Memory B cell (primary cell): Measurements from ENCODE around the gene ADAMTSL2.

Experiments
- ATAC-seq: fragments of 150-1000 bp; cut with Tn5 transposase; 2 replicates; pipeline ENCODE4 v1.10.0; 2021; ENCODE audit warnings: low read depth, mild to moderate bottlenecking, moderate library complexity
- DNase-seq, 2 donors: peaks; one replicate each; pipeline ENCODE4 v3.0.0; 2022; ENCODE audit warnings: low spot score in 2 of 2
- H3K27ac Mint-ChIP-seq: one replicate; pipeline ENCODE4 v1.8.0; 2022; ENCODE audit warnings: mild to moderate bottlenecking, moderate library complexity, mixed read lengths
- H3K27me3 Mint-ChIP-seq: one replicate; pipeline ENCODE4 v1.8.0; 2022; ENCODE audit warnings: mixed read lengths
- H3K36me3 Mint-ChIP-seq: one replicate; pipeline ENCODE4 v1.8.0; 2022; ENCODE audit warnings: mild to moderate bottlenecking, mixed read lengths
- H3K4me1 Mint-ChIP-seq: one replicate; pipeline ENCODE4 v1.8.0; 2022; ENCODE audit warnings: mixed read lengths
- H3K4me3 Mint-ChIP-seq: one replicate; pipeline ENCODE4 v1.8.0; 2022; ENCODE audit warnings: mild to moderate bottlenecking, moderate library complexity, mixed read lengths
- H3K9me3 Mint-ChIP-seq: one replicate; pipeline ENCODE4 v1.8.0; 2022; ENCODE audit warnings: mixed read lengths

ADAMTSL2 gene

DNA sequence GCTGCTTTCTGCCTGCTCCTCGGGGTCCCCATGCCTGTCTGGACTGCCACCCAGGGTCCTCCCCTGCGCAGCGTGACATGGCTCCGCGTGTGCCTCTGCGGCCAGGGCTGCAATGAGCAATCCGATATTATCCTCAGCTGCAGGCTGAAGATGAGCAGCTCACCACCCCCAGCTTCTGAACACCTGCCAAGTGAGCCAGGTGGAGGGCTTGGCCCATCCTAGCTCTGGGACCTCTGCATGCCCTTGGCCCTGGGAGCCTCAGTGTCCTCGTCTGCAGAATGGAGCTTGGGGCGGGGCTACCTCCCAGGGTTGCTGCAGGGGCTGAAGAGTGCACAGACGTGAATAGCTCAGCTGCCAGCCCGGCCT is 5.6 kb upstream of the ADAMTSL2 start:
- H3K27me3 Mint-ChIP-seq: peaks cover 22% of the 10 kb centered on the region
- H3K4me1 Mint-ChIP-seq: peaks cover 7% of the 10 kb centered on the region
- no peak for ATAC-seq
- no peak overlapping the region for H3K4me3 Mint-ChIP-seq
- no peaks in the 10 kb centered on the region for H3K36me3 Mint-ChIP-seq
- no peak for DNase-seq
- no peak overlapping the region for H3K27ac Mint-ChIP-seq
- no peaks in the 10 kb centered on the region for H3K9me3 Mint-ChIP-seq

DNA sequence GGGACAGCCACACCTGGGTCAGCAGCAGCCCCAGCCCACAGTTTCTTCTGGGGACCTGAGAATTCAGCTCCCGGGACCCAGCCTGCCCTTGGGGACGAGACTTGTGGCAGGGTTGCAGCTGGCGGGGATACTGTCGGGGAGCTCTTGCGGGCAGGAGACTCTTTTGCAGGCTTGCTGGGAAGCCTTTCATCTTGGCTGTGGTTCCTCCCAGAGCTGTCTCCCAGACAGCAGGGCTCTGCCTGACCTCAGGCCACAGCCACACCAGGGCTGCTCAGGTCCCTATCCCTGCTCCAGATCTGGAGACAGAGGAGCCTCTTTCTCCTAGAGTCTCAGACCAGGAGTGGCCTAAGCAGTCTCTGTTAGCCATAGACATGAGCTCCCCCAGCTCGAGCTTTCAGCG is 5.0 kb upstream of the ADAMTSL2 start:
- Mint-ChIP-seq H3K27ac (no peak overlapping the region), H3K4me1 (peaks cover 7% of the 10 kb centered on the region), H3K36me3 (no peaks in the 10 kb centered on the region), H3K4me3 (no peak overlapping the region), H3K9me3 (no peaks in the 10 kb centered on the region), H3K27me3 (peaks cover 24% of the 10 kb centered on the region)
- no peak for ATAC-seq
- no peak for DNase-seq

DNA sequence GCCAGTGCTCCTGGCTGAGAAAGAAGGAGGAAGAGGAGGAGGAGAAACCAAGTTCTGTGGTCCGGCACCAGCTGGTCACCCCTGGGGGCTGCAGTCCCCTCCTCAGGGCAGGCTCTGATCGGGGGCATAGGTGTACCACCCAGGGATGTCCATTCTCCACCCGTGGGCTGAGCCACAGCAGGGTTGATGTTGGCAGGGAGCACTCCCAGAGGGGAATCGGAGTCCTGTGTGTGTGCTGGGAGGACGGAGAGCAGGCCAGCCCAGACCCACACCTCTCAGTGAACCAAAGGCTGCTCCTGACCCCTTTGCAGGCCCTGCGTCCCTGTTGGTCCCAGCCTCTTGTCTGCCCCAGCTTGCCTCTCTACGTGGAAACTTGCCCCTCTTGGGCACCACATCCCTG is 4.6 kb upstream of the ADAMTSL2 start:
- no peak overlapping the region for H3K27ac Mint-ChIP-seq
- peaks cover 7% of the 10 kb centered on the region for H3K4me1 Mint-ChIP-seq
- H3K27me3 Mint-ChIP-seq: peaks cover 24% of the 10 kb centered on the region
- no peak overlapping the region for H3K4me3 Mint-ChIP-seq
- DNase-seq: no peak
- no peaks in the 10 kb centered on the region for H3K36me3 Mint-ChIP-seq
- no peaks in the 10 kb centered on the region for H3K9me3 Mint-ChIP-seq
- ATAC-seq: no peak

GRCh38 chr9:133531293-133531692 is 3.2 kb upstream of the ADAMTSL2 start:
- Mint-ChIP-seq H3K27me3 (peaks cover 29% of the 10 kb centered on the region), H3K9me3 (no peaks in the 10 kb centered on the region), H3K27ac (no peak overlapping the region), H3K4me1 (peaks cover 7% of the 10 kb centered on the region), H3K4me3 (no peak overlapping the region), H3K36me3 (no peaks in the 10 kb centered on the region)
- no peak for DNase-seq
- no peak for ATAC-seq

- Mint-ChIP-seq H3K27me3 (peaks cover 26% of the 10 kb centered on the region), H3K4me1 (peaks cover 7% of the 10 kb centered on the region), H3K27ac (no peak overlapping the region), H3K36me3 (no peaks in the 10 kb centered on the region), H3K4me3 (no peak overlapping the region), H3K9me3 (no peaks in the 10 kb centered on the region)
- DNase-seq (peak; percentile 44 to 50), ATAC-seq (peak; percentile 75)
Observed at GRCh38 chr9:133532937-133533668, 1.4 kb upstream of the ADAMTSL2 start.

- no peak for DNase-seq
- Mint-ChIP-seq H3K36me3 (no peaks in the 10 kb centered on the region), H3K4me1 (peaks cover 8% of the 10 kb centered on the region), H3K9me3 (no peaks in the 10 kb centered on the region), H3K27ac (no peak overlapping the region), H3K27me3 (peaks cover 25% of the 10 kb centered on the region), H3K4me3 (no peak overlapping the region)
- no peak for ATAC-seq
Observed at GRCh38 chr9:133533857-133534256, 647 bp upstream of the ADAMTSL2 start.

GRCh38 chr9:133535306-133535877 is 888 bp downstream of the ADAMTSL2 start:
- DNase-seq (no peak), ATAC-seq (no peak)
- Mint-ChIP-seq H3K4me3 (no peak overlapping the region), H3K36me3 (no peaks in the 10 kb centered on the region), H3K27ac (no peak overlapping the region), H3K9me3 (no peaks in the 10 kb centered on the region), H3K27me3 (peaks cover 26% of the 10 kb centered on the region), H3K4me1 (peaks cover 17% of the 10 kb centered on the region)

- Mint-ChIP-seq H3K27ac (no peak overlapping the region), H3K27me3 (peaks cover 31% of the 10 kb centered on the region), H3K36me3 (no peaks in the 10 kb centered on the region), H3K4me3 (no peak overlapping the region), H3K9me3 (no peaks in the 10 kb centered on the region), H3K4me1 (peaks cover 22% of the 10 kb centered on the region)
- ATAC-seq (no peak), DNase-seq (no peak)
Observed at GRCh38 chr9:133536080-133536479, 1.6 kb downstream of the ADAMTSL2 start.

GRCh38 chr9:133536536-133536935 is 2.0 kb downstream of the ADAMTSL2 start:
- H3K27me3 Mint-ChIP-seq: peaks cover 31% of the 10 kb centered on the region
- H3K27ac Mint-ChIP-seq: no peak overlapping the region
- H3K4me1 Mint-ChIP-seq: peaks cover 22% of the 10 kb centered on the region
- no peaks in the 10 kb centered on the region for H3K9me3 Mint-ChIP-seq
- no peaks in the 10 kb centered on the region for H3K36me3 Mint-ChIP-seq
- no peak overlapping the region for H3K4me3 Mint-ChIP-seq
- ATAC-seq (no peak), DNase-seq (no peak)

DNA sequence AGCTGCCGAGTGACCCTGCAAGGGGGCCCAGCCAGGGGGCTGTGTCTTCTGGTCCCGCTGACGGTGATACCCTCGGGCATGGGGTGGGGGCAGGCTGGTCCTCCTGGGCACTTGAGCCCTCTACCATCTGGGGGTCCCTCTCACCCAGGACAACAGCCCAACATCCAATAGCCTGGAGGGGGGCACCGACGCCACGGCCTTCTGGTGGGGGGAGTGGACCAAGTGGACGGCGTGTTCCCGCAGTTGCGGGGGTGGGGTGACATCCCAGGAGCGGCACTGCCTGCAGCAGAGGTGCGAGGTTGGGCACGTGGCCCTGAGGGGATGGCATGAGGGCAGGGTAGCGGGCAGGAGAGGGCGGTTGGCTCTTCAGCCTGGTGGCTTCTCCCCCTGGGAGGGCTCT is 2.8 kb downstream of the ADAMTSL2 start:
- DNase-seq (no peak), ATAC-seq (no peak)
- no peak overlapping the region for H3K27ac Mint-ChIP-seq
- H3K4me1 Mint-ChIP-seq: peaks cover 22% of the 10 kb centered on the region
- H3K27me3 Mint-ChIP-seq: peaks cover 28% of the 10 kb centered on the region
- no peak overlapping the region for H3K4me3 Mint-ChIP-seq
- no peaks in the 10 kb centered on the region for H3K36me3 Mint-ChIP-seq
- H3K9me3 Mint-ChIP-seq: no peaks in the 10 kb centered on the region

- H3K4me3 Mint-ChIP-seq: no peak overlapping the region
- peaks cover 15% of the 10 kb centered on the region for H3K4me1 Mint-ChIP-seq
- DNase-seq (no peak), ATAC-seq (no peak)
- no peak overlapping the region for H3K27ac Mint-ChIP-seq
- H3K27me3 Mint-ChIP-seq: peaks cover 21% of the 10 kb centered on the region
- H3K36me3 Mint-ChIP-seq: no peaks in the 10 kb centered on the region
- no peaks in the 10 kb centered on the region for H3K9me3 Mint-ChIP-seq
Observed at GRCh38 chr9:133538176-133538575, 3.7 kb downstream of the ADAMTSL2 start.

DNA sequence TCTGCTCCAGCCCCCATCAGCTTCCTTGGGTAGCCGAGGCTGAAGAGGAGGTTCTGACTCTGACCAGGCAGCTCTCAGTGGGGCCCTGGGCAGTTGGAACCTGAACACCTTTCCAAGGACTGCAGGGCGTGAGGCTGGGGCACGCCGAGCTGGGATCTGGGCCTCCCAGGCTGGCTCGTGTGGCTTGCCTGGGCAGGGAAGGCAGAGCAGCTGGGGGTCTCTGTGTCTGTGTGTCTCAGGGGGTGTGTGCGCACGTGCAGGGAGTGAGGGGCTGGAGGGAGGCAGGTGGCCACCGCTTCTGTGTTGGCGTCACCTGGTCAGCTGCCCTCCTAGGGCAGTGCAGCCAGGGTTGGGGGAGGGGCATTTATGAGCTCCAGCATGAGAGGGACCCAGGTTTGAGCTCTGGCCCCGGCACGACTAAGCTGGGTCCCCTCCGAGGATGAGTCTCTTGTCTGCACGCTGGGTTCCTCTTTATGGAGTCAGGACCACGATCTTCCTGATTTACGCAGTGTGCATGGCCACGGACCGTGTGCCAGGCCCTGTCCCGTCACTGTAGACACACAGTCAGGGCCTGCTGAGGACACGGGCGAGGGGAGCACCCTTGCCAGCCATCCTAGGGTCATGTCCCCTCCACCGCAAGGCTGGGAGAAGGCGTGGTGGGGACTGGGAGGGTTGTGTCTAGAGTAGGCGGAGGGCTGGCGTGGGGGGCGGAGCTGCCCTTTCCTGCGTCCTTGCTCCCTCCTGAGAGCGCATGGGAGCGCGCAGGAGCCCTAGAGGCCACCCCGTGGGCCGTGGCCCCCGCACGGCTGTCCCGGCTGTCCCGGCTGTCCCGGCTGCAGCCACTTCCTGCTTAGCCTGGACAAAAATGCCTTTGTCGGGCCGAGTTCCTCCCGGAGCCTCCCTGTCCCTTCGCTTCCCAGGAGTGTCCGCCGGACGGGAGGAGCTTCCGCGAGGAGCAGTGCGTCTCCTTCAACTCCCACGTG is 4.6 kb downstream of the ADAMTSL2 start:
- H3K36me3 Mint-ChIP-seq: no peaks in the 10 kb centered on the region
- H3K27me3 Mint-ChIP-seq: peaks cover 19% of the 10 kb centered on the region
- no peaks in the 10 kb centered on the region for H3K9me3 Mint-ChIP-seq
- H3K27ac Mint-ChIP-seq: no peak overlapping the region
- DNase-seq (no peak), ATAC-seq (no peak)
- H3K4me1 Mint-ChIP-seq: peaks cover 15% of the 10 kb centered on the region
- peak overlapping the region; percentile 60 for H3K4me3 Mint-ChIP-seq

GRCh38 chr9:133539991-133540697 is 5.6 kb downstream of the ADAMTSL2 start:
- Mint-ChIP-seq H3K9me3 (no peaks in the 10 kb centered on the region), H3K27ac (no peak overlapping the region), H3K4me1 (peaks cover 15% of the 10 kb centered on the region), H3K36me3 (no peaks in the 10 kb centered on the region), H3K27me3 (peaks cover 17% of the 10 kb centered on the region), H3K4me3 (peak overlapping the region; percentile 75)
- ATAC-seq (peak; percentile 44), DNase-seq (no peak)

- Mint-ChIP-seq H3K27me3 (peaks cover 17% of the 10 kb centered on the region), H3K36me3 (no peaks in the 10 kb centered on the region), H3K9me3 (no peaks in the 10 kb centered on the region), H3K27ac (no peak overlapping the region), H3K4me3 (peak overlapping the region; percentile 75), H3K4me1 (peaks cover 15% of the 10 kb centered on the region)
- DNase-seq (no peak), ATAC-seq (peak; percentile 71)
Observed at GRCh38 chr9:133540698-133541025, 6.2 kb downstream of the ADAMTSL2 start.
